ENCODE results near the gene LUZP2.

GRCh38 chr11:25052844-25053243 lies 556.0 kb downstream of the LUZP2 start:
- TF ChIP-seq CTCF (IDR thresholded peaks at IDR 0.05; ENCODE audit: low read length) (no peak), EZH2 (IDR thresholded peaks at IDR 0.05; ENCODE audit: borderline replicate concordance, low read length) (no peak)
